Heart left ventricle (tissue), 16 donors: ENCODE measurements around the gene NOP9. TPM values are rescaled to one million over a fixed set of nuclear protein-coding genes. Genes with fewer than 3 reads are reported as not detected.

Experiments
- ATAC-seq, 4 donors: fragments of 200-7000 bp; cut with Tn5 transposase; one replicate each; pipeline ENCODE4 v1.9.1; 2020 to 2022; ENCODE audit warnings: moderate library complexity in 4 of 4, mild to moderate bottlenecking in 3 of 4, moderate number of reproducible peaks in 1 of 4
- DNase-seq, 5 donors: peaks; one replicate each; pipeline ENCODE4 v3.0.0-alpha.2; 2020
- H3K27ac ChIP-seq, 12 donors: fragments of 200-600 bp; sonication (generic) in 4 of 12; one replicate each; pipeline versions ENCODE4 v1.5.0 to v1.8.0; 2016 to 2022; ENCODE audit warnings: mild to moderate bottlenecking in 2 of 12
- H3K27me3 ChIP-seq, 9 donors: fragments of 200-600 bp; sonication (generic) in 2 of 9; one replicate each; pipeline versions ENCODE4 v1.5.1 to v1.8.0; 2016 to 2022; ENCODE audit warnings: mild to moderate bottlenecking in 3 of 9
- H3K36me3 ChIP-seq, 9 donors: fragments of 200-600 bp; sonication (generic) in 2 of 9; one replicate each; pipeline versions ENCODE4 v1.5.0 to v1.8.0; 2018 to 2022; ENCODE audit warnings: mild to moderate bottlenecking in 2 of 9
- H3K4me1 ChIP-seq, 12 donors: fragments of 200-600 bp; sonication (generic) in 4 of 12; one replicate each; pipeline versions ENCODE4 v1.5.0 to v1.8.0; 2016 to 2022; ENCODE audit warnings: mild to moderate bottlenecking in 3 of 12
- H3K4me3 ChIP-seq, 12 donors: fragments of 200-600 bp; sonication (generic) in 4 of 12; one replicate each; pipeline versions ENCODE4 v1.5.0 to v1.8.0; 2017 to 2022; ENCODE audit warnings: mild to moderate bottlenecking in 9 of 12, moderate library complexity in 4 of 12
- H3K9me3 ChIP-seq, 12 donors: fragments of 200-600 bp; sonication (generic) in 4 of 12; one replicate each; pipeline versions ENCODE4 v1.5.0 to v1.8.0; 2016 to 2022; ENCODE audit warnings: mild to moderate bottlenecking in 1 of 12
- CTCF ChIP-seq, 12 donors: fragments of 200-600 bp; sonication (generic) in 4 of 12; IDR thresholded peaks; one replicate each; pipeline versions ENCODE4 v1.5.0 to v1.8.0; 2018 to 2022; ENCODE audit warnings: antibody characterized with exemption in 12 of 12, mild to moderate bottlenecking in 5 of 12
- POLR2A ChIP-seq, 2 donors: fragments of 450-650 bp; IDR thresholded peaks; one replicate each; pipeline ENCODE4 v1.6.1; 2017; ENCODE audit warnings: antibody characterized with exemption in 2 of 2, mild to moderate bottlenecking in 2 of 2, moderate library complexity in 2 of 2
- WGBS, 4 donors: extraction: QIAGEN DNeasy Blood & Tissue Kit in 2 of 4; methylation state at CpG; one replicate each; pipeline versions ENCODE4 v1.1.5 to v1.1.7; 2013 to 2018; 5-methylcytosine and 5-hydroxymethylcytosine counted together
- intact Hi-C, 10 donors: fragments of 100-400 bp; cut with DNase I; formaldehyde crosslinking; loops; one replicate each; pipeline versions ENCODE4 v1.11.1 to v1.14.2; 2022
- polyA plus RNA-seq, 2 donors: library from polyadenylated mRNA; stranded (reverse); fragments of 200-250 nt; gene quantifications; one replicate each; pipeline ENCODE4 v1.2.3, GENCODE V29; 2013
- total RNA-seq, 9 donors: library from RNA; depleted of rRNA in 2 of 9; stranded (reverse); fragments of >200 nt in 2 of 9; fragmentation: NEBNext Ultra II Directional in 3 of 9; extraction: Animal tissue kit (Norgen Biotek cat#: 25700) in 3 of 9; gene quantifications; one replicate each; pipeline versions ENCODE4 v1.1.0 to v1.2.4, GENCODE V29; 2016 to 2023
- donor health status: ischemic (EF 13 %, LVEDD 7.1; RV severe dilation, severe dysfunction).
- donor health status: healthy with polysubstance abuse.
- donor health status: DM: no; HTN: yes; CAD: no.
- donor health status: DM: no; HTN: no; CAD: no.
- donor health status: ischemic (EF 25% LVEDD 6.9; RV normal size, moderate dysfunction).
- donor health status: ischemic (EF 25% LVEDD 5.7; RV mildly dilated, moderate dysfunction).
- donor health status: healthy.
- donor health status: DM: yes; HTN: yes; CAD: no.
- donor health status: ischemic (EF 35%, LVEDD 5.7; RV mildly dilated, moderate dysfunction).
- donor health status: nonischemic (EF 11% LVEDD 7.7; RV severe dilation, severe dysfunction).
- donor health status: DM: yes; HTN: yes; CAD: no.
- donor health status: PGD.
- donor health status: ischemic (EF 29% LVEDD 5.4; RV normal size, mild dysfunction).
- donor health status: nonischemic (EF 23%, LVEDD 6.1; RV moderate dilation, normal function).

Gene NOP9
- total and polyA plus RNA-seq, 11 donors, result 13.5 to 34.0 (median 27.8) TPM

DNA sequence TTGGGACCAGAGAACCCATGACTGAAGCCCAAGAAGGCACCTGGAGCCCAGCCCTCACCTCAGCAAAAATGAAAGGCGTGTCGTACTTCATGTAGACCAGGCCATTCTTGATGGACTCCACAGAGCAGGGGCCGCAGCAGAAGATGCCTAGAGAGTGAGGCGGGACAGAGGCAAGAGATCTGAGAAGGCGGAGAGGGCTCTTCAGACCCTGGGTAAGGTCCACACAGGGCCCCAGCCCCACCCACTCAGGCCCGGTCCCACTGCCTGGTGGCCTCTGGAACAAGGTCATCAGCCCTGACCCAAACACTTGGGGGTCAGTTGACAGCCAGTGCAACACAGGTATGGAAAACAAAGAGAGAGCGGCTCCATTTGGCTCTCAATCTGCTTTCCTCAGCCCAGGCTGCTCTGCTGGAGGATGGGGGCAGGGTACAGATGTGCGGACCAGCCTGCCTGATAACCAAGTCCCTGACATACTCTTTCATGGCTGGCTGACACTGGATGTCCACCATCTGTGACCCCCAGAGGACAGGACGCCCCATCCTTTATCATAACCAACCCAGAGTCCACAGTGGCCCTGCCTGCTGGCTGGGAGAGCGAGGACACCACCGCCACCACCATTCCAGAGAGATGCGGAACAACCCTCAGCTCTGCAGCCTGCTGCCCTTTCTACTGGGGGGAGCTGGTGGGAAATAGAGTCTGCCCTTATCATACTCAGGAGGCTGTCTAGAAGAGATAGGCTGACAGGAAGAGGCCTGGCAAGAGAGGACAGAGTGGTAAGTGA is 43.5 kb upstream of the NOP9 start:
- TF ChIP-seq CTCF (IDR thresholded peaks at IDR 0.05) (no peak), POLR2A (IDR thresholded peaks at IDR 0.05) (no peak)
- H3K4me3 ChIP-seq, result no peak overlapping the region
- peaks cover 0 to 9% (median 0%) of the 10 kb centered on the region in 12 donors for H3K4me1 ChIP-seq
- no peaks in the 10 kb centered on the region for H3K9me3 ChIP-seq
- intact Hi-C loops, result no loop called here
- no peak overlapping the region for H3K27ac ChIP-seq
- 93 to 96% (median 95%) methylated on average over 11 to 12 of the region's 12 CpGs for WGBS, 4 donors
- DNase-seq (no peak), ATAC-seq (no peak)
- peaks cover 0 to 9% (median 0%) of the 10 kb centered on the region in 9 donors for H3K36me3 ChIP-seq
- no peaks in the 10 kb centered on the region for H3K27me3 ChIP-seq

- H3K27ac ChIP-seq, result no peak overlapping the region
- H3K27me3 ChIP-seq, result no peaks in the 10 kb centered on the region
- peaks cover 0 to 9% (median 0%) of the 10 kb centered on the region in 9 donors for H3K36me3 ChIP-seq
- intact Hi-C loops, result no loop called here
- DNase-seq (no peak), ATAC-seq (no peak)
- no peak for TF ChIP-seq POLR2A (IDR thresholded peaks at IDR 0.05)
- no peak for TF ChIP-seq CTCF (IDR thresholded peaks at IDR 0.05)
- no peak overlapping the region for H3K4me3 ChIP-seq
- 73 to 78% (median 76%) methylated on average over 4 of the region's 4 CpGs for WGBS, 4 donors
- H3K4me1 ChIP-seq, result peaks cover 0 to 4% (median 0%) of the 10 kb centered on the region in 12 donors
- H3K9me3 ChIP-seq, result no peaks in the 10 kb centered on the region
Observed at GRCh38 chr14:24256960-24257359, 42.7 kb upstream of the NOP9 start.

DNA sequence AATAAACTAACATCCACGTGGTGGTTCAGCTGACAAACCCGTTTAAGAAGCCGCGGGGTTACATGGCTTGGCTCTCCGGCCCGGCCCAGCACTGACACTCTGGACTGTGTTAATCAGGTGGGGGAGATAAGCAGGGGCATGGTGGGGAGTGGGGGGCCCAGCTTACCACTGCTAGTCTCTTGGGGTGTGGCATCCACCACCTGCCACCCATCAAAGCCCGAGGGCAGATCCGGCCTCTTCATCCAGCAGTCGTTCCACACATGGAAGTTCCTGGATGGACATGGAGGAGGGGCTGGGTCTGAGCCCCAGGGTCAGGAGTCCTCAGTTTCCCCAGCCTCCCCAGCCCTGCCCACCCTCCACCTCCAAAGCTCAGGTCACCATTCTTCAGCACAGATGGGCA is 41.5 kb upstream of the NOP9 start:
- no peak for ATAC-seq
- no peak overlapping the region for H3K27ac ChIP-seq
- H3K36me3 ChIP-seq, result peaks cover 0 to 4% (median 0%) of the 10 kb centered on the region in 9 donors
- intact Hi-C loops, result no loop called here
- TF ChIP-seq POLR2A (IDR thresholded peaks at IDR 0.05), result no peak
- TF ChIP-seq CTCF (IDR thresholded peaks at IDR 0.05), result no peak
- H3K4me1 ChIP-seq, result no peaks in the 10 kb centered on the region
- H3K4me3 ChIP-seq, result no peak overlapping the region
- 77 to 83% (median 79%) methylated on average over 9 of the region's 9 CpGs for whole genome bisulfite sequencing, 4 donors
- H3K27me3 ChIP-seq, result no peaks in the 10 kb centered on the region
- DNase-seq, result no peak
- no peaks in the 10 kb centered on the region for H3K9me3 ChIP-seq

- DNase-seq (no peak), ATAC-seq (no peak)
- H3K4me3 ChIP-seq, result no peak overlapping the region
- no peaks in the 10 kb centered on the region for H3K27me3 ChIP-seq
- TF ChIP-seq CTCF (IDR thresholded peaks at IDR 0.05) (no peak), POLR2A (IDR thresholded peaks at IDR 0.05) (no peak)
- H3K4me1 ChIP-seq, result no peaks in the 10 kb centered on the region
- intact Hi-C loops, result no loop called here
- H3K27ac ChIP-seq, result no peak overlapping the region
- H3K9me3 ChIP-seq, result no peaks in the 10 kb centered on the region
- 90 to 93% (median 92%) methylated on average over 18 of the region's 18 CpGs for WGBS, 4 donors
- H3K36me3 ChIP-seq, result peaks cover 0 to 1% (median 0%) of the 10 kb centered on the region in 9 donors
Observed at GRCh38 chr14:24258548-24259265, 40.9 kb upstream of the NOP9 start.
